Lower lobe of right lung (tissue), 2 donors: ENCODE data around the gene DAP. TPM values are rescaled to one million over a fixed set of nuclear protein-coding genes. Genes with fewer than 3 reads are reported as not detected.
"Not testable (repeated sequence)": the region's sequence is repeated elsewhere in the genome, so short reads cannot be mapped to it uniquely, and the experiment has no call there.

Experiments used
- ATAC-seq, 2 donors: fragments of 200-7000 bp; cut with Tn5 transposase; one replicate each; pipeline ENCODE4 v1.9.1; 2020 to 2022; ENCODE audit warnings: mild to moderate bottlenecking in 2 of 2, moderate library complexity in 2 of 2
- DNase-seq: peaks from one replicate; pipeline ENCODE4 v3.0.0-alpha.2; 2020
- H3K27ac ChIP-seq: fragments of 200-600 bp; one replicate; pipeline ENCODE4 v1.8.0; 2022
- H3K27me3 ChIP-seq: fragments of 200-600 bp; one replicate; pipeline ENCODE4 v1.8.0; 2022; ENCODE audit warnings: low read depth
- H3K36me3 ChIP-seq: fragments of 200-600 bp; one replicate; pipeline ENCODE4 v1.8.0; 2022; ENCODE audit warnings: mild to moderate bottlenecking
- H3K4me1 ChIP-seq: fragments of 200-600 bp; one replicate; pipeline ENCODE4 v1.8.0; 2022
- H3K4me3 ChIP-seq: fragments of 200-600 bp; one replicate; pipeline ENCODE4 v1.8.0; 2022; ENCODE audit warnings: mild to moderate bottlenecking
- H3K9me3 ChIP-seq: fragments of 200-600 bp; one replicate; pipeline ENCODE4 v1.8.0; 2022
- CTCF ChIP-seq: fragments of 200-600 bp; IDR thresholded peaks from one replicate; pipeline ENCODE4 v1.8.0; 2022; ENCODE audit warnings: antibody characterized with exemption, mild to moderate bottlenecking
- intact Hi-C: fragments of 100-400 bp; cut with DNase I; formaldehyde crosslinking; loops from one replicate; pipeline ENCODE4 v1.11.0; 2022
- total RNA-seq: library from RNA; stranded (reverse); fragmentation: NEBNext Ultra II Directional; extraction: Animal tissue kit (Norgen Biotek cat#: 25700); gene quantifications from one replicate; pipeline ENCODE4 v1.2.1, GENCODE V29; 2021
- donor health status: DM: no; HTN: yes; CAD: no; lungs with severe emphysema.

Gene DAP
- total RNA-seq, 1 donor from 2014 or later: 89.8 TPM

GRCh38 chr5:10645671-10646070 lies 115.4 kb downstream of the DAP start:
- no peaks in the 10 kb centered on the region for H3K4me1 ChIP-seq
- no peak overlapping the region for H3K27ac ChIP-seq
- no peak for ATAC-seq
- no peaks in the 10 kb centered on the region for H3K36me3 ChIP-seq
- H3K9me3 ChIP-seq: no peaks in the 10 kb centered on the region
- no peak for TF ChIP-seq CTCF
- H3K27me3 ChIP-seq: peaks cover 11% of the 10 kb centered on the region
- no peak overlapping the region for H3K4me3 ChIP-seq
- no peak for DNase-seq
- intact Hi-C loops: no loop called here

DNA sequence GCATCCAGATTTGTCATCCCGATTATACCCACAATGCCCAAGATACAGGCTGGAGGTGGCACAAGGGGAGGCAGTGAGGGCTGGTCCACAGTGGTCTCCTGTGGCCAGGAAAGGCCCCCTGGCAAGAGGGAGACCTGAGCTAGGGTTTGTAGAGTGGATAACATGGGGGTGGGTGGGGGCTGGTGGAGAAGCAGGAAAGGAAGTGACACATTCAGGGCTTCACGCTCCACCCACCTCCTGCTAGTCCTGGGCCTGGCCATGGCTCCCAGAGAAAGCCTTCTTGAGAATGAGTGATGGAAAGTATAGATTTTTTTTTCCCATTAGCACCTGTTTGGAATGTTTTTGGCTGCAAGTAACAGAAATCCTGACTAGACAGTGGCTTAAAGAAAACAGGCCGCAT lies 115.9 kb downstream of the DAP start:
- Histone ChIP-seq H3K27ac (no peak overlapping the region), H3K9me3 (no peaks in the 10 kb centered on the region), H3K27me3 (peaks cover 9% of the 10 kb centered on the region), H3K4me1 (no peaks in the 10 kb centered on the region), H3K36me3 (no peaks in the 10 kb centered on the region), H3K4me3 (no peak overlapping the region)
- TF ChIP-seq CTCF: no peak
- intact Hi-C loops: no loop called here
- DNase-seq (no peak), ATAC-seq (no peak)

DNA sequence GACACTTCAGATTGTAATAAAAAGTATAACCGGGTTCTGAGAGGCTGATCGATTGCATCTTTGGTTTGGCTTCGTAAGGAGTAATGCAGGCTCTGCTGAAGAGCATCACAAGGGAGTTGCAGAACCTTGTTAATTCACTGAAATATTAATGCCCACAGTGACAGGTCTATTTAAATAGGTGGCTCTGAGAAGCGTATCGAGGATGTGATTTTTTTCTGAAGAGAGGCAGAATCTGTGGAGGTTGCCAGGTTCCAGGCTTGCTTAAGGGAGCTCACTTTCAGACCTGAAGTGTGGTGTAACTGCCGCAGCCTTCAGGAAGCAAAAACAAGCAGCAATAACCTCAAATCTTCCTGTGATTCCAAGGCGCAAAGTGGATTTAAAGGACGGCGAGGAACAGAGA lies 116.8 kb downstream of the DAP start:
- Histone ChIP-seq H3K27me3 (no peaks in the 10 kb centered on the region), H3K4me1 (no peaks in the 10 kb centered on the region), H3K36me3 (no peaks in the 10 kb centered on the region), H3K4me3 (no peak overlapping the region), H3K27ac (no peak overlapping the region), H3K9me3 (no peaks in the 10 kb centered on the region)
- ATAC-seq (no peak), DNase-seq (no peak)
- intact Hi-C loops: no loop called here
- TF ChIP-seq CTCF: no peak

DNA sequence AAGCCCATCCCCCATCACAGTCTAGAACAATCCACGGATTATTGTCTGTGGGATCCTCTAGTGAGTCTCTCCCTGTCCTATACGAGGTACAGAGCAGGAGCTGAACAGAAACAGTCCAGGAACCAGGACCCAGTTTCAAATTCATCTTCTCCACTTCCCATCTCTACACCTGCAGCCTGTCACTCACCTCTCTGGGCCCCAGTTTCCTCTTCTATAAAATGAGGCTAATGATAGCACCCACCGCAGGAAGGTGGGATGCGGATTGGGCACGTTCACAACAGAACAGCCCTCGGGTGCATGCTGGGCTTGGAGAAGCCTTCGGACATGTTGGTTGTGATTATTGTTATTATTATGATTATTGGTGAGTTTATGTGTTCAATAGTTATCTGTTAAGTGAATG lies 118.7 kb downstream of the DAP start:
- no peak for DNase-seq
- no peak overlapping the region for H3K4me3 ChIP-seq
- intact Hi-C loops: no loop called here

GRCh38 chr5:10639846-10640368 lies 121.1 kb downstream of the DAP start:
- Histone ChIP-seq H3K4me3 (no peak overlapping the region), H3K36me3 (no peaks in the 10 kb centered on the region), H3K27ac (no peak overlapping the region), H3K4me1 (no peaks in the 10 kb centered on the region), H3K9me3 (no peaks in the 10 kb centered on the region), H3K27me3 (no peaks in the 10 kb centered on the region)
- no peak for TF ChIP-seq CTCF
- intact Hi-C loops: no loop called here
- DNase-seq: no peak
- ATAC-seq: no peak

More for the DNA sequence above, 118.7 kb downstream of the DAP start:
- TF ChIP-seq CTCF: no peak
- H3K36me3 ChIP-seq: no peaks in the 10 kb centered on the region
- no peak for ATAC-seq
- no peak overlapping the region for H3K27ac ChIP-seq
- no peaks in the 10 kb centered on the region for H3K9me3 ChIP-seq
- H3K4me1 ChIP-seq: no peaks in the 10 kb centered on the region
- H3K27me3 ChIP-seq: no peaks in the 10 kb centered on the region

DNA sequence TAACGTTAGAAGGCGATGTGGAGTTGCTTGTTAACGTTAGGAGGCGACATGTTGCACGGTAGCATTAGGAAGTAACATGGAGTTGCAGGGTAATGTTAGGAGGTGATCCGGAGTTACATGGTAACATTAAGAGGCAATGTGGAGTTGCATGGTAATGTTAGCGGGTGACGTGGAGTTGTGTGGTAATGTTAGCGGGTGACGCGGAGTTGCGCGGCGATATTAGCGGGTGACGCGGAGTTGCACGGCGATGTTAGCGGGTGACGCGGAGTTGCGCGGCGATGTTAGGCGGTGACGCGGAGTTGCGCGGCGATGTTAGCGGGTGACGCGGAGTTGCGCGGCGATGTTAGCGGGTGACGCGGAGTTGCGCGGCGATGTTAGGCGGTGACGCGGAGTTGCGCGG lies 122.3 kb downstream of the DAP start:
- H3K9me3 ChIP-seq, H3K36me3 ChIP-seq, H3K4me3 ChIP-seq, H3K4me1 ChIP-seq, H3K27me3 ChIP-seq, ATAC-seq, H3K27ac ChIP-seq, intact Hi-C loops, DNase-seq: not testable (repeated sequence)
